ENCODE measurements around the gene CLTA.

- TF ChIP-seq ATF7 (IDR thresholded peaks at IDR 0.05; ENCODE audit: low read depth) (no peak), POLR2AphosphoS5 (IDR thresholded peaks at IDR 0.05; ENCODE audit: low read length) (no peak), POLR2A (IDR thresholded peaks at IDR 0.05; ENCODE audit: low read depth, low read length) (no peak), MEF2A (IDR thresholded peaks at IDR 0.05; ENCODE audit: insufficient read depth, low read depth, low read length) (no peak), ZNF274 (IDR thresholded peaks at IDR 0.05; ENCODE audit: insufficient read depth, insufficient read length) (no peak), SPI1 (IDR thresholded peaks at IDR 0.05; ENCODE audit: borderline replicate concordance, insufficient read depth, low read depth, low read length) (no peak), PML (IDR thresholded peaks at IDR 0.05; ENCODE audit: low read length) (no peak), NFIC (IDR thresholded peaks at IDR 0.05; ENCODE audit: low read depth, low read length) (no peak)
- TF ChIP-seq, protein P1, sequence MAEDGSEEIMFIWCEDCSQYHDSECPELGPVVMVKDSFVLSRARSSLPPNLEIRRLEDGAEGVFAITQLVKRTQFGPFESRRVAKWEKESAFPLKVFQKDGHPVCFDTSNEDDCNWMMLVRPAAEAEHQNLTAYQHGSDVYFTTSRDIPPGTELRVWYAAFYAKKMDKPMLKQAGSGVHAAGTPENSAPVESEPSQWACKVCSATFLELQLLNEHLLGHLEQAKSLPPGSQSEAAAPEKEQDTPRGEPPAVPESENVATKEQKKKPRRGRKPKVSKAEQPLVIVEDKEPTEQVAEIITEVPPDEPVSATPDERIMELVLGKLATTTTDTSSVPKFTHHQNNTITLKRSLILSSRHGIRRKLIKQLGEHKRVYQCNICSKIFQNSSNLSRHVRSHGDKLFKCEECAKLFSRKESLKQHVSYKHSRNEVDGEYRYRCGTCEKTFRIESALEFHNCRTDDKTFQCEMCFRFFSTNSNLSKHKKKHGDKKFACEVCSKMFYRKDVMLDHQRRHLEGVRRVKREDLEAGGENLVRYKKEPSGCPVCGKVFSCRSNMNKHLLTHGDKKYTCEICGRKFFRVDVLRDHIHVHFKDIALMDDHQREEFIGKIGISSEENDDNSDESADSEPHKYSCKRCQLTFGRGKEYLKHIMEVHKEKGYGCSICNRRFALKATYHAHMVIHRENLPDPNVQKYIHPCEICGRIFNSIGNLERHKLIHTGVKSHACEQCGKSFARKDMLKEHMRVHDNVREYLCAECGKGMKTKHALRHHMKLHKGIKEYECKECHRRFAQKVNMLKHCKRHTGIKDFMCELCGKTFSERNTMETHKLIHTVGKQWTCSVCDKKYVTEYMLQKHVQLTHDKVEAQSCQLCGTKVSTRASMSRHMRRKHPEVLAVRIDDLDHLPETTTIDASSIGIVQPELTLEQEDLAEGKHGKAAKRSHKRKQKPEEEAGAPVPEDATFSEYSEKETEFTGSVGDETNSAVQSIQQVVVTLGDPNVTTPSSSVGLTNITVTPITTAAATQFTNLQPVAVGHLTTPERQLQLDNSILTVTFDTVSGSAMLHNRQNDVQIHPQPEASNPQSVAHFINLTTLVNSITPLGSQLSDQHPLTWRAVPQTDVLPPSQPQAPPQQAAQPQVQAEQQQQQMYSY (CRISPR knock-in tag; IDR thresholded peaks at IDR 0.05) = no peak
- TF ChIP-seq, protein P2, sequence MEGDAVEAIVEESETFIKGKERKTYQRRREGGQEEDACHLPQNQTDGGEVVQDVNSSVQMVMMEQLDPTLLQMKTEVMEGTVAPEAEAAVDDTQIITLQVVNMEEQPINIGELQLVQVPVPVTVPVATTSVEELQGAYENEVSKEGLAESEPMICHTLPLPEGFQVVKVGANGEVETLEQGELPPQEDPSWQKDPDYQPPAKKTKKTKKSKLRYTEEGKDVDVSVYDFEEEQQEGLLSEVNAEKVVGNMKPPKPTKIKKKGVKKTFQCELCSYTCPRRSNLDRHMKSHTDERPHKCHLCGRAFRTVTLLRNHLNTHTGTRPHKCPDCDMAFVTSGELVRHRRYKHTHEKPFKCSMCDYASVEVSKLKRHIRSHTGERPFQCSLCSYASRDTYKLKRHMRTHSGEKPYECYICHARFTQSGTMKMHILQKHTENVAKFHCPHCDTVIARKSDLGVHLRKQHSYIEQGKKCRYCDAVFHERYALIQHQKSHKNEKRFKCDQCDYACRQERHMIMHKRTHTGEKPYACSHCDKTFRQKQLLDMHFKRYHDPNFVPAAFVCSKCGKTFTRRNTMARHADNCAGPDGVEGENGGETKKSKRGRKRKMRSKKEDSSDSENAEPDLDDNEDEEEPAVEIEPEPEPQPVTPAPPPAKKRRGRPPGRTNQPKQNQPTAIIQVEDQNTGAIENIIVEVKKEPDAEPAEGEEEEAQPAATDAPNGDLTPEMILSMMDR (IDR thresholded peaks at IDR 0.05 in 2 of 3, conservative IDR thresholded peaks at IDR 0.05 in 1 of 3; ENCODE audit: control insufficient read depth in 2 of 3, extremely low read depth in 1 of 3, insufficient read depth in 1 of 3, low read depth in 3 of 3, low read length in 3 of 3) = no peak
These were observed 34.6 kb upstream of the CLTA start for GRCh38 chr9:36156116-36156515.
